CD4-positive, alpha-beta T cell (primary cell): Measurements from ENCODE around the gene TPGS2. TPM values are rescaled to one million over a fixed set of nuclear protein-coding genes. Genes with fewer than 3 reads are reported as not detected.
"Not testable (repeated sequence)": the region's sequence is repeated elsewhere in the genome, so short reads cannot be mapped to it uniquely, and the experiment has no call there.

ENCODE experiments used
- ATAC-seq: fragments of 200-7000 bp; cut with Tn5 transposase; one replicate; pipeline ENCODE4 v1.10.0; 2022; ENCODE audit warnings: mild to moderate bottlenecking; ENCODE audit not compliant: poor library complexity
- CTCF ChIA-PET: fragments of 350-600 bp; sonication (Branson Sonifier 250); formaldehyde crosslinking; loops from one replicate; lab custom pipeline; 2021; ENCODE audit warnings: antibody characterized with exemption, inconsistent platforms; lab: Charles Lee
- POLR2A ChIA-PET: fragments of 350-600 bp; sonication (Branson Sonifier 250); formaldehyde crosslinking; loops from one replicate; lab custom pipeline; 2021; ENCODE audit warnings: antibody characterized with exemption, inconsistent platforms; lab: Charles Lee
- DNase-seq, 14 experiments: peaks; one replicate each; pipeline ENCODE4 v3.0.0-alpha.2; 2013 to 2020; ENCODE audit warnings: mixed read lengths in 2 of 14
- H3K27ac ChIP-seq, 2 donors: one replicate each; pipeline versions ENCODE4 v1.5.1 to v1.7.0; 2013; ENCODE audit warnings: low read length in 2 of 2, low read depth in 1 of 2, mild to moderate bottlenecking in 1 of 2
- H3K27me3 ChIP-seq, 2 experiments: 1 replicate in 1 of 2; 2 replicates in 1 of 2; pipeline versions ENCODE4 v1.6.1 to v1.7.0; 2013; ENCODE audit warnings: low read length in 2 of 2, control low read depth in 1 of 2, mild to moderate bottlenecking in 1 of 2, moderate library complexity in 1 of 2; ENCODE audit not compliant: insufficient read depth in 2 of 2, control insufficient read depth in 1 of 2
- H3K36me3 ChIP-seq: one replicate; pipeline ENCODE4 v1.6.1; 2013; ENCODE audit warnings: low read length, control low read depth; ENCODE audit not compliant: insufficient read depth
- H3K4me1 ChIP-seq: one replicate; pipeline ENCODE4 v1.6.1; 2013; ENCODE audit warnings: low read length, control low read depth; ENCODE audit not compliant: insufficient read depth
- H3K4me3 ChIP-seq: one replicate; pipeline ENCODE4 v1.5.1; 2013; ENCODE audit warnings: mild to moderate bottlenecking, low read length, moderate library complexity
- H3K9me3 ChIP-seq, 2 experiments: 1 replicate in 1 of 2; 2 replicates in 1 of 2; pipeline versions ENCODE4 v1.6.1 to v1.7.0; 2013; ENCODE audit warnings: low read length in 2 of 2, mild to moderate bottlenecking in 2 of 2, control low read depth in 1 of 2, moderate library complexity in 1 of 2; ENCODE audit not compliant: control insufficient read depth in 1 of 2, insufficient read depth in 1 of 2
- H3K27ac Mint-ChIP-seq: one replicate; pipeline ENCODE4 v1.8.0; 2020; ENCODE audit warnings: mixed read lengths
- H3K27me3 Mint-ChIP-seq: one replicate; pipeline ENCODE4 v1.8.0; 2021; ENCODE audit warnings: mixed read lengths
- H3K36me3 Mint-ChIP-seq: one replicate; pipeline ENCODE4 v1.8.0; 2021; ENCODE audit warnings: low read depth, mixed read lengths
- H3K4me1 Mint-ChIP-seq: one replicate; pipeline ENCODE4 v1.8.0; 2021; ENCODE audit warnings: low read depth, mixed read lengths
- H3K4me3 Mint-ChIP-seq: one replicate; pipeline ENCODE4 v1.8.0; 2020; ENCODE audit warnings: mild to moderate bottlenecking, mixed read lengths
- H3K9me3 Mint-ChIP-seq: one replicate; pipeline ENCODE4 v1.8.0; 2020; ENCODE audit warnings: mixed read lengths
- intact Hi-C, 2 experiments: fragments of 100-400 bp; cut with DNase I in 1 of 2; cut with micrococcal nuclease in 1 of 2; formaldehyde crosslinking; loops; one replicate each; pipeline versions ENCODE4 v1.15.1 to v1.9.0; 2023 to 2025; cut with DNase I, micrococcal nuclease
- polyA plus RNA-seq, 2 donors: library from polyadenylated mRNA; unstranded; fragments of 120-200 nt; gene quantifications; one replicate each; pipeline ENCODE4 v1.2.1, GENCODE V29; 2013
- total RNA-seq, 174 experiments: library from RNA in 2 of 174; stranded (reverse) in 2 of 174; gene quantifications; one replicate each; pipeline ENCODE4 v1.2.3 and lab custom pipeline; 2021 to 2026
- TF ChIP-seq, protein P1 (sequence below): fragments of 200-600 bp; IDR thresholded peaks from one replicate; pipeline ENCODE4 v1.8.0; 2022; ENCODE audit warnings: antibody characterized with exemption, mild to moderate bottlenecking

Gene TPGS2
- total RNA-seq: 10 to 100 TPM; 16.4 to 19.0 TPM
- polyA plus RNA-seq (2013, experiment 1 of 2): 37.9 TPM
- 40.5 TPM for polyA plus RNA-seq (2013, experiment 2 of 2)
- 10.4 to 77.5 (median 50.5) reads per million in 172 experiments for total RNA-seq (lab: John Stamatoyannopoulos, UW)

- peaks cover 60% of the 10 kb centered on the region for H3K4me1 Mint-ChIP-seq
- peak within 1 kb of the TSS; percentile 58 to 78 for H3K27ac ChIP-seq
- no peaks in the 10 kb centered on the region for H3K27me3 ChIP-seq
- TF ChIP-seq, protein P1, sequence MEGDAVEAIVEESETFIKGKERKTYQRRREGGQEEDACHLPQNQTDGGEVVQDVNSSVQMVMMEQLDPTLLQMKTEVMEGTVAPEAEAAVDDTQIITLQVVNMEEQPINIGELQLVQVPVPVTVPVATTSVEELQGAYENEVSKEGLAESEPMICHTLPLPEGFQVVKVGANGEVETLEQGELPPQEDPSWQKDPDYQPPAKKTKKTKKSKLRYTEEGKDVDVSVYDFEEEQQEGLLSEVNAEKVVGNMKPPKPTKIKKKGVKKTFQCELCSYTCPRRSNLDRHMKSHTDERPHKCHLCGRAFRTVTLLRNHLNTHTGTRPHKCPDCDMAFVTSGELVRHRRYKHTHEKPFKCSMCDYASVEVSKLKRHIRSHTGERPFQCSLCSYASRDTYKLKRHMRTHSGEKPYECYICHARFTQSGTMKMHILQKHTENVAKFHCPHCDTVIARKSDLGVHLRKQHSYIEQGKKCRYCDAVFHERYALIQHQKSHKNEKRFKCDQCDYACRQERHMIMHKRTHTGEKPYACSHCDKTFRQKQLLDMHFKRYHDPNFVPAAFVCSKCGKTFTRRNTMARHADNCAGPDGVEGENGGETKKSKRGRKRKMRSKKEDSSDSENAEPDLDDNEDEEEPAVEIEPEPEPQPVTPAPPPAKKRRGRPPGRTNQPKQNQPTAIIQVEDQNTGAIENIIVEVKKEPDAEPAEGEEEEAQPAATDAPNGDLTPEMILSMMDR: peak; percentile 63
- H3K4me1 ChIP-seq: peaks cover 24% of the 10 kb centered on the region
- no peaks in the 10 kb centered on the region for H3K27me3 Mint-ChIP-seq
- H3K9me3 ChIP-seq: no peaks in the 10 kb centered on the region
- DNase-seq (peak; percentile 68 to 96 (median 83)), ATAC-seq (peak; percentile 90)
- no peaks in the 10 kb centered on the region for H3K36me3 ChIP-seq
- H3K9me3 Mint-ChIP-seq: no peaks in the 10 kb centered on the region
- CTCF ChIA-PET: interaction anchor here (0.6 to 1.2 kb wide), 5 partner anchors 11 to 762 kb away, joined by 3 to 4 read pairs (median 3); no protein-coding TSS in a partner anchor
- H3K4me3 ChIP-seq: peak within 1 kb of the TSS; percentile 86
- intact Hi-C loops: loop anchor here (2.0 to 10.0 kb wide), 6 partner anchors 701 to 1584 kb away; partner anchors contain the start of genes RMP24 (in 2 of the 2), ELP2 (in 1 of the 2), INO80C (in 1 of the 2) and RPRD1A (in 1 of the 2)
- peaks cover 5% of the 10 kb centered on the region for H3K36me3 Mint-ChIP-seq
- peak within 1 kb of the TSS; percentile 73 for H3K27ac Mint-ChIP-seq
- POLR2A ChIA-PET: interaction anchor here (0.9 to 2.2 kb wide), 4 partner anchors 17 to 1588 kb away, joined by 4 to 12 read pairs (median 6); partner anchors contain the start of genes ELP2, INO80C, SLC39A6 and ZNF397
- peak within 1 kb of the TSS; percentile 87 for H3K4me3 Mint-ChIP-seq
Observed at GRCh38 chr18:36828630-36829361, at the start of gene TPGS2, which contains the start of gene KIAA1328. TPGS2 (minus strand) TSS chr18:36829002; CDS start chr18:36828767, 235 bp downstream. KIAA1328 (plus strand) TSS chr18:36829127; CDS start chr18:36829139, 12 bp downstream.

- DNase-seq, H3K4me1 Mint-ChIP-seq, H3K27me3 ChIP-seq, H3K4me3 Mint-ChIP-seq, POLR2A ChIA-PET, H3K9me3 ChIP-seq, H3K36me3 ChIP-seq, H3K4me1 ChIP-seq, H3K9me3 Mint-ChIP-seq, H3K4me3 ChIP-seq, H3K27ac ChIP-seq, CTCF ChIA-PET, H3K27ac Mint-ChIP-seq, ATAC-seq, H3K27me3 Mint-ChIP-seq, intact Hi-C loops: not testable (repeated sequence)
- H3K36me3 Mint-ChIP-seq: peaks cover 86% of the 10 kb centered on the region
Observed at GRCh38 chr18:36873826-36874225, 45.0 kb upstream of the TPGS2 start.

DNA sequence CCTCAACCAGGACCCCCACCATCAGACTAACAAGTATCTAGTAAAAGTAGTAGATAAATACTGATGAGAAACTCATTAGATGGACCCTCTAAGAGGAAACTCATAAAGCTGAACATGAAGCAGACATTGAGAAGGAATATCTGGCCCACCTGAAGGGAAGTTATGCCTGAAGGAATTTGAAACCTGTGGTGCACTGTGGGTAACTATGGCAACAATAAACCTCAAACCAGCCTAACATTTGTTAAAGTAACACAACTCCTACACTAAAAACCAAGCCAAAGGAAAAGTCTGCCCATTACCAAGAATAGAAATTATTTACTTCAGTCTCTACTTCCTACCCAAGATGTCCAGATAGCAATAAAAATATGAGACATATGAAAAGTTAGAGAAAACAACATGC lies 43.5 kb upstream of the TPGS2 start:
- Histone ChIP-seq H3K27me3 (no peaks in the 10 kb centered on the region), H3K36me3 (peaks cover 2% of the 10 kb centered on the region), H3K27ac (no peak overlapping the region), H3K4me1 (no peaks in the 10 kb centered on the region), H3K4me3 (no peak overlapping the region), H3K9me3 (no peaks in the 10 kb centered on the region)
- intact Hi-C loops: no loop called here
- POLR2A ChIA-PET: no interaction called here
- Mint-ChIP-seq H3K4me3 (no peak overlapping the region), H3K9me3 (peaks cover 2% of the 10 kb centered on the region), H3K27me3 (no peaks in the 10 kb centered on the region), H3K27ac (no peak overlapping the region), H3K4me1 (no peaks in the 10 kb centered on the region), H3K36me3 (peaks cover 76% of the 10 kb centered on the region)
- ATAC-seq: no peak
- TF ChIP-seq, protein P1: no peak
- CTCF ChIA-PET: no interaction called here
- DNase-seq: no peak
